ENCODE results near the gene CPEB4. TPM values are rescaled to one million over a fixed set of nuclear protein-coding genes. Genes with fewer than 3 reads are reported as not detected.

The CPEB4 gene
- total RNA-seq, 4 donors from 2014 or later = 43.3 to 60.6 (median 52.4) TPM

DNA sequence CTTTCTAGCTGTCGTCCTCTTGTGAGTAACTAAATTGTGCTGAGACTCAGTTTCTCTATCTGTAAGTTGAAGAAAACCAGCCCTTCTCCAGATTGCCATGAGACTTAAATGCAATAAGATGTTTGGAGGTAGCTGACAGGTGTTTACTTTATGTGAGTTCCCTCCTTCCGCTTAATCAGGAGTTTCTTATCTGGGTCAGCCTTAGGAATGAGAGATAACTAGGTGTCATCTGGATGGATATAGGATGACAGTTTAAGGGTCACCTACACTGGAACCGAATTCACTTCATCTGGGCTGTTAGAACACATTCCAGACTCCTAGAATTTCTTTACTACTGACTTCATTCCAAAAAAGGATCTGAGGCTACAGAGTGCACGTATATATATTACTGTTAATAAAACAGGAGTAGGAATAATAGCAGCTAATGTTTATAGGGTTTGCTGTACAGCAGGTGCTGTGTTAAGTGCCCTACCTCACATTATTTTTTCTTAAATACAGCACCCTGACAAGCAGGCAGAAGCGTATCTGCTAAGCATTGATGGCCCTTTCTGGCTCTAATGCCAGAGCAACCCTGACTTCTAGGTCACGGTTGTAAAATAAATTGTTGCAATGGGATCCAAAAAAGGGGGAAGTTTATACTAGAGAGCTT, 30.0 kb upstream of the CPEB4 start:
- no peak for TF ChIP-seq POLR2AphosphoS5 (IDR thresholded peaks at IDR 0.05)
- TF ChIP-seq, protein P1, sequence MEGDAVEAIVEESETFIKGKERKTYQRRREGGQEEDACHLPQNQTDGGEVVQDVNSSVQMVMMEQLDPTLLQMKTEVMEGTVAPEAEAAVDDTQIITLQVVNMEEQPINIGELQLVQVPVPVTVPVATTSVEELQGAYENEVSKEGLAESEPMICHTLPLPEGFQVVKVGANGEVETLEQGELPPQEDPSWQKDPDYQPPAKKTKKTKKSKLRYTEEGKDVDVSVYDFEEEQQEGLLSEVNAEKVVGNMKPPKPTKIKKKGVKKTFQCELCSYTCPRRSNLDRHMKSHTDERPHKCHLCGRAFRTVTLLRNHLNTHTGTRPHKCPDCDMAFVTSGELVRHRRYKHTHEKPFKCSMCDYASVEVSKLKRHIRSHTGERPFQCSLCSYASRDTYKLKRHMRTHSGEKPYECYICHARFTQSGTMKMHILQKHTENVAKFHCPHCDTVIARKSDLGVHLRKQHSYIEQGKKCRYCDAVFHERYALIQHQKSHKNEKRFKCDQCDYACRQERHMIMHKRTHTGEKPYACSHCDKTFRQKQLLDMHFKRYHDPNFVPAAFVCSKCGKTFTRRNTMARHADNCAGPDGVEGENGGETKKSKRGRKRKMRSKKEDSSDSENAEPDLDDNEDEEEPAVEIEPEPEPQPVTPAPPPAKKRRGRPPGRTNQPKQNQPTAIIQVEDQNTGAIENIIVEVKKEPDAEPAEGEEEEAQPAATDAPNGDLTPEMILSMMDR (IDR thresholded peaks at IDR 0.05) = no peak
- no peak for TF ChIP-seq EP300 (IDR thresholded peaks at IDR 0.05)
- no peak for TF ChIP-seq POLR2A (IDR thresholded peaks at IDR 0.05)
- 28 to 33% methylated on average over 4 to 6 of the region's 6 CpGs for WGBS, 2 donors (ENCODE audit: low coverage in 1 of 2)
- Histone ChIP-seq H3K9me3 (no peaks in the 10 kb centered on the region), H3K27me3 (no peaks in the 10 kb centered on the region), H3K36me3 (no peaks in the 10 kb centered on the region), H3K4me1 (peaks cover 0 to 14% (median 0%) of the 10 kb centered on the region in 3 donors), H3K27ac (no peak overlapping the region), H3K4me3 (no peak overlapping the region)
- ATAC-seq = no peak

DNA sequence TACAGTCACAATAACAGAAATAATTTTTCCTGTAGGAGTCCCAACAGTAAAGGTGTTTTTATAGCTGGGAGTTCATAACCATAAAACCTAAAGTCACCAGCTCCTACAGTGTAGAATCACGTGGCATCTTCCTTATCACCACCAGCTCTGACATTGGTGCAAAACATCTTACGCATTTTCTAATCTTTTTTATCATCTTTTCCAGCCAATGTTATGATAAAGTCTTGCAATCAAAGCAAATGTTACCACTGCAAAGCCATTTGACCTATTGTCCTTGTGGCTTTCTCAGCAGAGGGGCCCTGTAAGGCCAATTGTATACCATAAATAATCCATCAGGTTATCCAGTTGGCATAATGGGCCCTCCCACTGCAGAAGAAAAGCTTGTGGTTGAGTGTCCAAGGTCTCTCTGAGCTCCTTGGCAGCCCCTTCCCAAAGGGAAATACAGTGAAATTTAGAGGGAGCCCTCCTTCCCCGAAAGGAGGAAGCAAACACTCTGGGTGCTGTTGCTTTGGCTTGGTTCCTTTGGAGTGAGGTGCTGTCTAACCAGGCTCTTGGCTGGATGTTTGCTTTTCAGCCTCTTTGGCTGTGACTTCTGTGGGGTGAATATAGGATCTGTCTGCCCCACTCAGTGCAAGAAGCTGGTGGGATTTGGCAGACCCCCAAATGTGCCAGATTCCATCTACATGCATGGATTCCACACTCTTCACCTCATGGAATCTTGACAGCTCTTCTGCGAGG, 29.3 kb upstream of the CPEB4 start:
- TF ChIP-seq EP300 (IDR thresholded peaks at IDR 0.05) = no peak
- TF ChIP-seq POLR2AphosphoS5 (IDR thresholded peaks at IDR 0.05) = no peak
- no peak overlapping the region for H3K27ac ChIP-seq
- 67 to 71% methylated on average over 2 to 4 of the region's 4 CpGs for WGBS, 2 donors (ENCODE audit: low coverage in 1 of 2)

DNA sequence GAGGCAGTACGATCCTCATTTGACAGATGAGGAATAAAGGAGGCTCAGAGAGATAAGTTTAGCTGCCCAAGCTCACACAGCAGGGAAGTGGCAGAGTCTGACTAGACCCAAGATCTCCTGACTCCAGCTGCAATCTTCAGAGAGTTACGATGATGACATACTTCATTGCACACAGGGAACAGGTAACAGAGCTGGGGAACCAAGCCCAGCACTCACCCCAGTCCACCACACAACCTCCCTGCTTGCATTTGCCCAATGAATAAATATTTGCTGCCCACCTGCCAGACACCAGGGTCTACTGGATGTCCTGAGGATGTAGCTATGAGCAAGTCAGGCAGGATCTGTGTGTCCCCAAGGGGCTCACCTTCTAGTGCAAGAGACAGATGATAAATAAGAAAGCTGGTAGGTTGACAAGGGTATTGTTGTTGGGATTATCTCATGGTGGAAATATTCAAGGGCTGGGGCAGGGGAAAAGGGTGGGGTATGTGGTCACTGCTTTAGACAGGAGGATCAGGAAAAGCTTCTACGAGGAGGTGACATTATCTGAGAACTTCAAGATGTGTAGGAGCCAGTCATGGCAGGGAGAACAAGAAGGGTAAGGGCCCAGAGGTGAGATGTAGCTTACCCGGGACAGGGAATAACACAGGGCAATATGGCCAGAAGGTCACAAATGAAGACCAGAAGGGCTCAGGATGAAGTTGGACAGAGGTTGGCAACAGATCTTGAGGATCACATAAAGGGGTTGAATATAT, 28.6 kb upstream of the CPEB4 start:
- Histone ChIP-seq H3K27ac (no peak overlapping the region), H3K27me3 (no peaks in the 10 kb centered on the region), H3K36me3 (no peaks in the 10 kb centered on the region), H3K4me1 (peaks cover 0 to 14% (median 0%) of the 10 kb centered on the region in 3 donors), H3K9me3 (no peaks in the 10 kb centered on the region), H3K4me3 (no peak overlapping the region)
- no peak for ATAC-seq
- TF ChIP-seq POLR2AphosphoS5 (IDR thresholded peaks at IDR 0.05) = no peak
- TF ChIP-seq, protein P1 (IDR thresholded peaks at IDR 0.05) = no peak
- TF ChIP-seq POLR2A (IDR thresholded peaks at IDR 0.05) = no peak
- no peak for TF ChIP-seq EP300 (IDR thresholded peaks at IDR 0.05)
- 75 to 78% methylated on average over 2 to 3 of the region's 4 CpGs for WGBS, 2 donors (ENCODE audit: low coverage in 1 of 2)

More for the DNA sequence above, 29.3 kb upstream of the CPEB4 start:
- no peak for ATAC-seq
- H3K4me3 ChIP-seq = no peak overlapping the region
- H3K27me3 ChIP-seq = no peaks in the 10 kb centered on the region
- no peaks in the 10 kb centered on the region for H3K9me3 ChIP-seq
- H3K36me3 ChIP-seq = no peaks in the 10 kb centered on the region
- peaks cover 0 to 14% (median 0%) of the 10 kb centered on the region in 3 donors for H3K4me1 ChIP-seq

DNA sequence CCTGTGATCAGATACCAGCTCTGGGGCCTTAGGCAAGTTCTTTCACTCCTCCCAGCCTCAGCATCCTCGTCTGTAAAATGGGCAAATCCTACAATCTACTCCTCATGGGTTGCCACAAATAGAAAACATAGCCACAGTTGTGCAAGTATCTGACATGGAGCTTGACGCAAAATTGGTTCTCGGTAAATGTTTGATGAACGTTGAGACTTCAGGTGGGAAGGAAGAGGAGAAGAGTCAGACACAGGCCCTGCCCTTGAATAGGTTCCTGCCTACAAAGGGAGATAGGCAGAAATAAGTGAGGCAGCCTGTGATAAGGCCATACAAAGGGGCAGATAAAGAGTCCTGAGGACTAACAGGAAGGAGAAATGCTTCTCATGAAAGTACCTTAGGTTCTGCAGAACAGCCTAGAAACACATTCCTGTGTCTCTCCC, 26.1 kb upstream of the CPEB4 start:
- no peak for TF ChIP-seq POLR2AphosphoS5 (IDR thresholded peaks at IDR 0.05)
- no peak for TF ChIP-seq EP300 (IDR thresholded peaks at IDR 0.05)
- TF ChIP-seq POLR2A (IDR thresholded peaks at IDR 0.05) = no peak
- TF ChIP-seq, protein P1 (IDR thresholded peaks at IDR 0.05) = no peak
- peaks cover 0 to 14% (median 0%) of the 10 kb centered on the region in 3 donors for H3K4me1 ChIP-seq
- ATAC-seq = no peak
- no peak overlapping the region for H3K4me3 ChIP-seq
- no peaks in the 10 kb centered on the region for H3K9me3 ChIP-seq
- no peak overlapping the region for H3K27ac ChIP-seq
- 90 to 94% methylated on average over 3 to 4 of the region's 4 CpGs for WGBS, 2 donors (ENCODE audit: low coverage in 1 of 2)
- no peaks in the 10 kb centered on the region for H3K27me3 ChIP-seq
- H3K36me3 ChIP-seq = no peaks in the 10 kb centered on the region

DNA sequence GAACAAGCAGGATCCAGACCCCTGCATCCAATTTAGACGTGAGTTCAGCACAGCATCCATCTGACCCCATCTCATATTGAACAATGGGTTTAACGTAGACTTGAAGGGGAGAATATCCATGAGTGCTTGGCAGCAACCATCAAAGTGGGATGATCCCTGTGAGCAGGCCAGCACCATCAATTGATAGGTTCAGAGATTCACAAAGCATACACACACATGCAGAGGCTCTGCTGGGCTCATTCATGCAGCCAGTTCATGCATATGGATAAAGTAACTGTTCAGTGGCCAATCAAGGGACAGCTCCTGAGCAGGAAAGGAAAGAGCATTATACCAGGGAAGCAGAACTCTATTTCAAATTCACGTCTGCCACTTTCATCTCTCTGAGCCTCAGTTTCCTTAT, 24.8 kb upstream of the CPEB4 start:
- TF ChIP-seq, protein P1 (IDR thresholded peaks at IDR 0.05) = no peak
- TF ChIP-seq POLR2AphosphoS5 (IDR thresholded peaks at IDR 0.05) (no peak), POLR2A (IDR thresholded peaks at IDR 0.05) (no peak), EP300 (IDR thresholded peaks at IDR 0.05) (no peak)

More for the DNA sequence above, 24.8 kb upstream of the CPEB4 start:
- Histone ChIP-seq H3K9me3 (no peaks in the 10 kb centered on the region), H3K27me3 (no peaks in the 10 kb centered on the region), H3K27ac (no peak overlapping the region), H3K36me3 (no peaks in the 10 kb centered on the region), H3K4me3 (no peak overlapping the region), H3K4me1 (peaks cover 0 to 8% (median 0%) of the 10 kb centered on the region in 3 donors)
- ATAC-seq = no peak
- WGBS, 2 donors (ENCODE audit: low coverage in 1 of 2) = 40 to 77% methylated on average over 1 to 3 of the region's 3 CpGs

All from gastroesophageal sphincter (tissue), 4 donors.